GM18873 (cell line): ENCODE results near the gene SLC25A41.

Experiments
- ATAC-seq: cut with Tn5 transposase; IDR thresholded peaks from one replicate; pipeline ENCODE4 v1.9.1; 2021; ENCODE audit warnings: mild to moderate bottlenecking, moderate library complexity, moderate number of reproducible peaks; ENCODE audit not compliant: unreplicated experiment, low FRiP score

Gene SLC25A41

DNA sequence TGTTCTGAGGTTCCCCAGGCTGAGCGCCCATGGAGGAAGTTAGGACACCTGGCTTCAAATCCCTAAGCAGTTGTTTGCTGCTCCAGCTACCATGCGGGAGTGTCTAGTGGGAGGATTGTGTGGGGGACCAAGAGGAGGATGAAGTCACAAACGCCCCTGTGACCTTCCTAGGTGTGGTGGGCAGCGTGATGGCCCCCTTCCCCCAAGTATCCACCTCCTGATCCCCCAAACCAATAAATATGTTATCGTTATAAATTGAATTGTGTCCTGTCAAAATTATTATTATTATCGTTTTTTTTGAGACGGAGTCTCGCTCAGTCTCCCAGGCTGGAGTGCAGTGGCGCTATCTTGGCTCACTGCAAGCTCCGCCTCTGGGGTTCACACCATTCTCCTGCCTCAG lies at the start of gene SLC25A41:
SLC25A41 (minus strand) TSS at position 101 of the 400 bp plus-strand sequence; CDS start at position 31, 70 bp downstream.
- ATAC-seq: no peak

DNA sequence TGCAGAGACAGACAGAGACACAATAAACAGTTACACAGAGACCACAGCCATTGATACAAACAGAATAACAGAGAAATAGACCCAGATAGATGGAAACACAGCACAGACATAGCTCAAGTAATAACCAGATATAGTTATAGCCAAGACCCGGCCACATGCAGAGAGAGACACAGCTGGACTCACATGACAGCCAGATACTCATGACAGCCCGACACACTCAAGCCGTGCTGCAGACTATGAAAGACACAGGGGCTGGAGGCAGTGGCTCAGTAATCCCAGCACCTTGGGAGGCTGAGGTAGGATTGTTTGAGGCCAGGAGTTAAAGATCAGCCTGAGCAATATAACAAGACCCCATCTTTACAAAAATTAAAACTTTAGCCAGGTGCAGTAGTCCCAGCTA lies 49.7 kb upstream of the SLC25A41 start:
- ATAC-seq: no peak

DNA sequence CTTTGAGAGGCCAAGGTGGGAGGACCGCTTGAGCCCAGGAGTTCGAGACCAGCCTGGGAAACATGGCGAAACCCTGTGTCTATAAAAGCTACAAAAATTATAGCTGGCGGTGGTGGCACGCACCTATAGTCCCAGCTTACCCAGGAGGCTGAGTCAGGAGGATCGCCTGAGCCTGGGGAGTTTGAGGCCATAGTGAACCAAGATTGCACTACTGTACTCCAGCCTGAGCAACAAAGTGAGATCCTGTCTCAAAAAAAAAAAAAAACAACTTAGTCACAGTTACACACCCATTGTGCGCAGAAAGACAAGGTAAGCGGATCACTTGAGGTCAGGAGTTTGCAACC lies 48.8 kb upstream of the SLC25A41 start:
- ATAC-seq: no peak

DNA sequence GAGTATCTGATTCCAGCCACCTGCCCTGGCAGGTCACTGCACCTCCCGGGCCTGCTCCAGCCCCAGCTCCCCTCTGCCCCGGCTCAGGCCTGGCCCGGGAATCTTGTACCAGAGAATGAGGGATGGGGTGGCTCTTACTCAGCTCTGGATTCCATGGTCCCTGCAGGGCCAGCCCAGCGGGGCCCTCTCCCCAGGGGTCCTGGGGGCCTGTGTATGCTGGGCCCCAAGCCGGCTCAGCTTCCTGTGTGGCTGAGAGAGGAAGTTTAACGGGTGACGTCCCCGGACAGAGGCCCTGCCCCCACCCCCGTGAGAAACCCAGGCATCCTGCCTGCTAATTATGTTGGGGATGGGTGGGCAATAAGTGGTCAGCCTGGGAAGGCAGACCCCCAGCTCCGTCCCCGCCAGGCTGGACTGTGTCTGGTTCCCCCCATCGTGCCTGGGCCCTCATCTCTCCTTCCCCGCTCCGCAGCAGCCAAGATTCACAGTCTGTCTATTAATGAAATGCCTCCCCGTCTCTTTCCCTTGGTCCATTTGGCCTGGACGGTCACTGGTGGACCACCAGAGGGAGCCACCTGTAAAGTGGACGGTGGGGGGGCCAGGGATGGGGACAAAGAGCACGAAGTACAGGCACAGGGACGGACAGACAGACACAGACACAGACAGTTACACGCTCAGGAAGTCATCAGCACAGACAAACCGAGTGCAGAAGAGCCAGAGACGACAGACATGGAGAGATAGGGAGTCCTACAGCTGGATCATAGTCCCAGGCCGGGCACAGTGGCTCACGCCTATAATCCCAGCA lies 48.2 kb upstream of the SLC25A41 start, which contains the start of gene DENND1C:
DENND1C (minus strand) TSS at position 247 of the 802 bp plus-strand sequence; CDS start at position 155, 92 bp downstream.
- no peak for ATAC-seq

DNA sequence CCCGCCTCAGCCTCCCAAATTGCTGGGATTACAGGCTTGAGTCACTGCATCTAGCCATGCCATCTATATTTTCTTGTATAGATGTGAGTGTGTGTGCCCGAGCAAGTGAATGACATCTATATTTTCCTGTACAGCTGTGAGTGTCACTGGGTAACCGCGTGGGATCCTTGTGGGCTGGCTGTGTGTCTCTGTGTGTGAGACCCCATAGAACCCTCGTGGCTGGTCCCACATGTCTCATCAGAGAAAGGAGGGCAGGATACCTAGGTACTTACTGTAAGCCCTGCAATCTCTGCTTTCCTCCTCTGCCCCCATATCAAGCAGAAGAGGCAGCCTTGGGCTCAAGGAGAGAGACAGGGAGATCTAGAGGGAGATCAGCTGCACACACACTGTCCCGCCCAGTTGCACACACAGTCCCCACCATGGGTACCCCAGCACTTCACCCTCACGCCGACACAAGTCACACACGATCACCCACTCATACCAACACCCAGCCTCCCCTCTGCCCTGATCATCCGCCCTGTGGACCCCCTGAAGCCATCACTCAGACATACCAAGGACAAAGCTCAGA lies 47.4 kb upstream of the SLC25A41 start:
- ATAC-seq: no peak

DNA sequence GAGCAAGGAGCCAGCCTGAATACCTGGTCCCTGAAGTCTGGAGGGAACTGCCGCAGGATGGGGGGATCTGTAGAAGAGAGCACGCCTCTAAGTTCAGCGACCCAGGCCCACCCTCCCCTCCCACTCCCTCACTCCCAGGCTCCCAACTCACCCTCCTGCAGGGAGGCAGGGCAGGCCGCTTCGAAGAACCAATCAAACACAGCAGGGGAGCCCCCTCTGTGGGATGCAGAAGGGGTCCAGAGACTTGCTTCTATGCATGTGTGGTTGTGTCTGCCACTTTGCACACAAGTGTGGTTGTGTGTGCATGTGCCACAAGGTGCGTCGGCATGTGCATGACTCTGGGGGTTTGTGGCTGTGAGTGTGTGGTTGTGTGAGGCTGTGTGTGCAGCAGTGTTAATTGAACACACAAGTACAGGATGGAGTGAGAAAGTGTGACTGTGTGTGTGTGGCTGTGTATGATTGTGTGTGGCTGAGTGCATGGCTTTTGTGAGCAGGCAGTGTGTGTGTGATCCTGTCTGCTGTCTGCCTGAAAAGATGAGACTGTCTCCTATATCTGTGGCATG lies 46.4 kb upstream of the SLC25A41 start:
- no peak for ATAC-seq

DNA sequence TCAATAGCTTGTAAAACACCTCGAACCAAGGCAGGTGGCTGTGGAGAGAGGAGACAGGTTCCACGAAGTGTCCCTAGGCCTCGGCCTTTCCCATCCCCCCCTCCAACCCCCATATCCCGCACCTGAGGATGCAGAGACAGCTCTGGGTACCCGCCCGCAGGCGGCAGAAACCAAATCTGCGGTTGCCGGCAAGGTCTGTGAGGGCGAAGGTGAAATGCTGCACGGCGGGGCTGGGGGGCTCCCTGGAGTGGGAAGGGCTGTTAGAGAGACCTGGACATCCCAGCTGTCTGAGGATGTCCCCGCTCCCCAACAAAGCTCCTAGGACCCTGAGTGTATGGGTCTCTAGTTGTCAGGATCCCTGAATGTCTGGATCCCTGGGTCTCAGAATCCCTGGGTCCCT lies 45.3 kb upstream of the SLC25A41 start:
- no peak for ATAC-seq

DNA sequence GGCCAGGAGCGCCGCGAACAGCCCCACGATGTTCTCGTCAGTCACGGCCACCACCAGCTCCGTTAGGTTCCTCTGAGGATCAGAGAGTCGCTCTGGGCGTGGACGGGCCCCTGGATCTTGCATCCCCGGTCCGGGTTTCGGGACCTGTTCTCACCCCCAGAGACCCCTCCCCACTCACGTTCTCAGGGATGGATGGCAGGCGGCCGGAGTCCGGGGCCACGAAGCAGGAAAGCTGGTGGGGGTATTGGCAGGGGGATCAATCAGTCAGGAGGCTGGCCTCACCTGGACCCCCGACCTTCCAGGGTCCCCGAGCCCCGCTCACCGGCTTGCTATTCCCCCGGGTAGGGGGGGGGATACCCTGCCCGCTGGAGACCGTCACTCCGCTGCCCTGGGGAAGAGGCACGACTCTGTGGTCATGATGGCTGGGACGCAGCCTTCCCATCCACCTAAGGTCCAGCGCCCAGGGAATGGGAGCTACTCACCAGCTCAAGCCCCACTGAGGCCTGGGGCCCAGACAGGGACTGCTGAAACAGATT lies 43.4 kb upstream of the SLC25A41 start:
- no peak for ATAC-seq

DNA sequence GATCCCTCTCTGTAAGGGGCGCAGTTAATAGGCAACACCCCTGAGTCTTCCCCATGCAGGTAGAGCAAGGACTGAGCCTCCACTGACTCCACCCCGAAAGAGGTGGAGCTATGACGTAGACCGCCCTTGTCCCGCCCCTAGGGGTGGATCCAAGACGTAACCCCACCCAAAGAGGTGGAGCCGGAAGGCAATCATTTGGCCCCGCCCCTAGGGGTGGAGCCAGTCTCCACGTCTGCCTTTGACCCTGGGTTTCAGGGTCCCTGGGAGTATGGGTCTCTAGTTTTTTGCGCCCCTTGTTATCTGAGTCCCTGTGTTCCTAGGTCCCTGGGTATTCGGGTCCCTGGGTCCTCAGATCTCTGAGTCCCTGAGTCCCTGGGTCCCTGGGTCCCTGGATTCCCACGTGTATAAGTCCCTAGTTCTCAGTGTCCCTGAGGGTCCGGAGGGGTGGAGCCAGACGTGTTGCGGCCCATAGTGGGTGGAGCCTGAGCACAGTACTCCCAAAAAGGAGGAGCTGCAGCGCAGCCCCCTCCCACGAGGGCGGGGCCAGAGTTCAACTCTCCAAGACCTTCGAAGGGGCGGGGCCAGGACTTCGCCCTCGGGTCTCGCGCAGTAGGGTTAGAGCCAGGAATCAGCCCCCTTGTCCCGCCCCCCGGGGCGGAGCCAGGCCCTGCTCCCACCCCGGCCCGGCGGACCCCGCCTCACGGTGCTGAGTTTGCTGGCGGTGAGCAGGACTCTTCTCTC lies 42.8 kb upstream of the SLC25A41 start:
- ATAC-seq: no peak

DNA sequence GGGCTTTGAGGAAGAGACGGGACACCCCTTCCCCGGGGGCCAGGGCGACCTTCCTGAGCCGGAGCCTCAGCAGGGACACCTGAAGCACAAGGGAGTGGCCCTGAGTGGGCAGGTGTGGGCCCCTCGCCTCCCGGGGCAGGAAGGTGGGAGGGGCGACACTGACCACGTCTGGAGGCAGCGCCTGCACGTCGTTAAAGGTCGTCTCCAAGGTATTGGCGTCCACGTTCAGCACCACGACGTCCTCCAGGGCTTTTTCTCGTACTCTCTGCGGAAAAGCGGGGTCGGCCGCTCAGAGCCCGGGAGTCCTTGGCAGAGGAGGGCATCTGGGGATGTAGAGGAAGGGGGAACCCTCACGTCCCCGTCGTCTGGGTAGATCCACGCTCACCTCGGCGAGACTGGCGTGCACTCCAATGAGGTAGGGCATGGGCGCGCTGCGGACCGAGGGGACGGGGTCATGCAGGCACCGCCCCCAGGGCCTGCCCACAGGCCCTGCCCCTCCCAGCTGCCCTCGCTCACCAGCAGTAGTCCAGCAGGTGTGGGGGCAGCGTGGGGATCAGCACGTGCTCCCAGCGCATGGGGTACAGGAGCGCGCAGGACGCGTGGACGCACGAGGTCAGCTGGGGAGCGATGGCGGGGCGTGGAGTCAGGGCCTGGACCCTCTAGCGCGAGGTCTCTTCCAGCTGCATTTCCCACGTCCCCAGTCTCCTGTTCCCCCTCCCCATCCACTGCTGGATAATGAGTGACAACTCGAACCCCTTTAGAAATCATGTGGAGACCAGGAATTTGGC lies 42.0 kb upstream of the SLC25A41 start:
- no peak for ATAC-seq

DNA sequence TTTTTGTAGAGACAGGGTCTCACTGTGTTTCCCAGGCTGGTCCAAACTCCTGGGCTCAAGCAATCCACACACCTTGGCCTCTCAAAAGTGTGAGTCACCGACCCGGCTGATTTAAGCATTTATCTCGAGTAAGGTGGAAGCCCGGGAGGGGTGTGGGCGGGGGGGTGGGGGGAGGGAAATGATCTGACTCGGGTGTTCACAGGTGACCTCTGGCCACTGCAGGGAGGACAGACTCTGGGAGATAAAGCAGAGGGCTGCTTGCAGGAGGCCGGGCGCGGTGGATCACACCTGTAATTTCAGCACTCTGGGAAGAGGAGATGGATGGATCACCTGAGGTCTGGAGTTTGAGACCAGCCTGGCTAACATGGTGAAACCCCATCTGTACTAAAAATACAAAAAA lies 40.1 kb upstream of the SLC25A41 start:
- no peak for ATAC-seq

DNA sequence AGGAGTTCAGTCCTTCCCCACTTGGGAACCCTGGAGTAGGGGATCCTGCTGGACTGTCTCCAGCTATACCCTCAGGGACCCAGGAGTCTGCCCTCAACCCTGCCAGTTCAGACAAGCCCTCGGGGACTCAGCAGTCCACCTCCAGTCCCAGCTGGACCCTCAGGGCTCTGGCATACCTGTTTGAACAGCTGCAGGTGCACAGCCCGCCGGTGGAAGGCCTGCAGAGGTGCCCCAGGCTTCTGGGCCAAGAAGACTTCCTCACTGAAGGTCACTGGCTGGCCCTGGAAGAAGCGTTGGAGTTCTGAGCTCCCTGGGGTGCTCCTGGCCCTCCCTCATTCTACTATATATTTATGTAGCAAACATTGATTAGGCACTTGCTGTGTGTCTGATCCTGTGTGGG lies 39.1 kb upstream of the SLC25A41 start:
- no peak for ATAC-seq

DNA sequence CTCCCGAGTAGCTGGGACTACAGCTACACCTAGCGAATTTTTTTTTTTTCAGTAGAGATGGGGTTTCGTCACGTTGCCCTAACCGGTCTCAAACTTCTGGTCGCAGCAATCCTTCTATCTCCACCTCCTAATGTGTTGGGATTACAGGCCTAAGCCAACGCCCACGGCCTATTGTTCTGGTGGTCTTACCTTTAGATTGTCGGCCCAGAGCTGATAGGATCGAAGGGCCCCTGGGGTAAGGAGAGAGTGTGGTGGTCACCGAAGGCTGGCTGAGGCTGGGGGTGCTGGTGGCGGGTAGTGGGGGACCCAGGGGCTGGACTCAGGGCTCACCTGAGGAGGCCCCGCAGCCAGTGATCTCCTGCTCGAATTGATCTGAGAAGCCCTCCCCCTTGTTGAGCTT lies 37.5 kb upstream of the SLC25A41 start:
- no peak for ATAC-seq

DNA sequence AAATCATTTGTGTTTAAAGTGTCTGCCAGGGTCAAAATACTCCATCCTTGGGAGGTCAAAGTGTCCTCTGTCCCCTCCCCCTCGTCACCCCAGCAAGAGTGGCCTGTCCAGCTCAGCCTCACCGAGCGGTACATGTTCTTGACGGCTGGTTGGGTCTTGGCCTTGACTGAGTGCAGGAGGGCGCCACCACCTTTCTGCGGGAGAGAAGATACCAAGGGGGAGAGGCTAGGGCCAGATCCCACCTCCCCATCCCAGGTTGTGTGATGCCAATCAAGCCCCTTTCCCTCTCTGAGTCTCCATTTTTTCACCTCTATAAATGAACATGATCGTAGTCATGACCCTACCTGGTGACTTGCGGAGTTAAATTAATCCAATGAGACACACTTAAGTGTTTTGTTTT lies 36.6 kb upstream of the SLC25A41 start:
- ATAC-seq: no peak

DNA sequence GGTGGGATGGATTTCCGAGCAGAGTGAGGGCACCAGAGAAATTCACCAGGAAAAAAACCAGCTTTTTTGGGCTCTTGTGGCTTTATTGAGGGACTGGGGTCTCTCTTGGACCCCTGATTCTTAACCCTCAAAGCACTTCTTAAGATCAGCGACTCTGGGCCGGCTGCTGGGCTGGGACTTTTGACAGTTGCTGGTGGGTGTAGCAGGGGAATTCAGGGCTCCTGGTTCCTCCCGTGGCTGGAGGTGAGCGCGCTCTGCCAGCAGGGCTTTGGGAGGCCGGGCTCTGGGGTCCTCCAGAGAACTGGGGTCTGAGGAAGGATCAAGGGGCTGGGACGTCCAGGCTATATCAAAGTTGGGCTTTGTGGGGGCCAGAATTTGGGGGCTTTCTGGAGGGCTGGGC lies 33.8 kb upstream of the SLC25A41 start:
- no peak for ATAC-seq

DNA sequence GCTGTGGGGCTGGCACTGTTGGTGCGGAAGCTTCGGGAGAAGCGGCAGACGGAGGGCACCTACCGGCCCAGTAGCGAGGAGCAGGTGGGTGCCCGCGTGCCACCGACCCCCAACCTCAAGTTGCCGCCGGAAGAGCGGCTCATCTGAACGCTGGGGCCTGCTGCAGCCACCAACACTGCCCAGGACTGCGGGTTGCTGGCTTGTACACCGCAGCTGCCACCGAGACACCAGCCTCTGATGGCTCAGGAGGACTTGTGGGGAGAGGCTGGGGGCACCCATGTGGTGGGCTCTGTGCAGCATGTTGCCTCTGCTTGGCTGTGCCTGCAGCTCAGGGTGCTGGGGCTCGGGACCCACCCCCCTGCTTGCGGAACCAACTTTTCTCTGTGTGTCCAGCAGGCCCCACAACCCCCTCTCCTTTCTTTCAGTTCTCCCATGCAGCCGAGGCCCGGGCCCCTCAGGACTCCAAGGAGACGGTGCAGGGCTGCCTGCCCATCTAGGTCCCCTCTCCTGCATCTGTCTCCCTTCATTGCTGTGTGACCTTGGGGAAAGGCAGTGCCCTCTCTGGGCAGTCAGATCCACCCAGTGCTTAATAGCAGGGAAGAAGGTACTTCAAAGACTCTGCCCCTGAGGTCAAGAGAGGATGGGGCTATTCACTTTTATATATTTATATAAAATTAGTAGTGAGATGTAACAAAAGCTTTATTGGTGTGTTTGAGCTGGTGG lies 33.1 kb upstream of the SLC25A41 start:
- no peak for ATAC-seq

DNA sequence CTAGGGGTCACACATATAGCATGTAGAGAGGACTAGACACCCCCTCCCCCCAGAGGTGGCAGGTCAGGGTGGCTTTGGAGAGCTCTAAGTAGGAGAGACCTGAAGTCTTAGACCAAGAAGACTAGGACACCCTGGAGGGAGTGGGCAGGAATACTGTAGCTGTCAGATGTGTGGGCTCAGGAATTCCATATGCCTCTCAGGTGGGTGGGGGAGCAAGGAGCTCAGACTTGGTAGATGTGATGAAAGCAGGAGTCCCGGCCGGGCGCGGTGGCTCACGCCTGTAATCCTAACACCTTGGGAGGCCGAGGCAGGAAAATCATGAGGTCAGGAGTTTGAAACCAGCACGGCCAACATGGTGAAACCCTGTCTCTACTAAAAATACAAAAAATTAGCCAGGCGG lies 32.1 kb upstream of the SLC25A41 start:
- ATAC-seq: no peak

DNA sequence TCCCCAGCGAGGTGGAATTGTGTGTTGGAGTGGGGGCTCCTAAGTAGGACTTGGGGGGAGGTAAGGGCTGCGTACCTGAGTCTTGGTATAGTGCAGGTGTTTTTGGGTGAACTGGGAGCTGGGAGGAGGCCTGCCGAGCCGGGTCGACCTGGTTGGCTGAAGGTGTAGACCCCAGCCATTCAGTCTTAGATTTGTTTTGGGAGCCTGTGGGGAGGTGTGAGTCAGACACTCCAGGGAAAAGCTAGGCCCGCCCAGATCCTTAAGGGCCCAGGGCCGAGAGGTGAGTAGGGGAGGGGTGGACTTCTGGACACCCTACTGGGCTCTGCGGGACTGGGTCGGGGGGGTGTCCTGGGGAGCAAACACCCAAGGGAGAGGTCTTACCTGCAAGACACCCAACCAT lies 31.4 kb upstream of the SLC25A41 start:
- ATAC-seq: no peak

DNA sequence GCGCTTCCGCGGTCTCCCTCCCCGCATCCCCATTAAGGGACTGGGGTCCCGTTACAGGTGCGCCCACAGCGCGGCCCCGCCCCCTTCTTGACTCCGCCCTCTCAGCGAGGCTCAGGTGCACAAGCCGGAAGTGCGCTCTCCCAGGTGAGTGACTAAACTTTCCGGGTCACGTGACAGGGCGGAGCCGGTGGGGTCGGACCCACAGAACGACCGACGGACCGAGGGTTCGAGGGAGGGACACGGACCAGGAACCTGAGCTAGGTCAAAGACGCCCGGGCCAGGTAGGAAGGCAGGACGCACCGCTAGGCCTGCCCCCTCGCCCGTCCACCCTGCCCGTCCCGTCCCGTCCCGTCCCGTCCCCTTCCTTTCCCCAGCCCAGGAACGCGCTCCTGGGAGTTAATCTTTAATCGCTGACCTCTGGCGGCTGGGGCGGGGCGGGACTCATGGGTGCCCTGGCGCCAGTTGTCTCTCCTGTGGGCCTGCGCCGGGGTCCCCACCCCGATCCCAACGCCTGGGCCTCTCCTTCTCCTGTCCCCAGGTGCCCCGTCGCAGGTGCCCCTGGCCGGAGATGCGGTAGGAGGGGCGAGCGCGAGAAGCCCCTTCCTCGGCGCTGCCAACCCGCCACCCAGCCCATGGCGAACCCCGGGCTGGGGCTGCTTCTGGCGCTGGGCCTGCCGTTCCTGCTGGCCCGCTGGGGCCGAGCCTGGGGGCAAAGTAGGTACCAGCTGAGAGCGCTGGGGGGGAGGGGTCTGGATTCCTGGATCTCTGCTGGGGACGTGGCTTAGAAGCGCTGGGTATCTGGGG lies 30.7 kb upstream of the SLC25A41 start, which contains the start of gene CRB3:
CRB3 (plus strand) TSS at position 202 of the 804 bp plus-strand sequence; CDS start at position 633, 431 bp downstream.
- no peak for ATAC-seq
